ENCODE data around the gene LILRA2.
"Not testable (repeated sequence)": the region's sequence is repeated elsewhere in the genome, so short reads cannot be mapped to it uniquely, and the experiment has no call there.

LILRA2 gene

GRCh38 chr19:54571715-54572615 lies 1.6 kb upstream of the LILRA2 start:
- DNase-seq (ENCODE audit: low read depth) = not testable (repeated sequence)

GRCh38 chr19:54572696-54573311 lies 786 bp upstream of the LILRA2 start:
- DNase-seq (ENCODE audit: low read depth) = no peak

- no peak for DNase-seq (ENCODE audit: low read depth)
Observed at GRCh38 chr19:54574051-54574450, 461 bp downstream of the LILRA2 start.

GRCh38 chr19:54574527-54575056 lies 1.0 kb downstream of the LILRA2 start:
- no peak for DNase-seq (ENCODE audit: low read depth)

- DNase-seq (ENCODE audit: low read depth) = not testable (repeated sequence)
Observed at GRCh38 chr19:54575205-54575604, 1.6 kb downstream of the LILRA2 start.

- no peak for DNase-seq (ENCODE audit: low read depth)
Observed at GRCh38 chr19:54576411-54576976, 2.9 kb downstream of the LILRA2 start.

GRCh38 chr19:54577334-54577733 lies 3.7 kb downstream of the LILRA2 start:
- no peak for DNase-seq (ENCODE audit: low read depth)

- DNase-seq (ENCODE audit: low read depth) = not testable (repeated sequence)
Observed at GRCh38 chr19:54578268-54578667, 4.7 kb downstream of the LILRA2 start.

GRCh38 chr19:54586397-54586796 lies 12.8 kb downstream of the LILRA2 start:
- DNase-seq (ENCODE audit: low read depth) = no peak

- DNase-seq (ENCODE audit: low read depth) = no peak
Observed at GRCh38 chr19:54587026-54587425, 13.4 kb downstream of the LILRA2 start.

GRCh38 chr19:54593445-54593844 lies 19.9 kb downstream of the LILRA2 start, which contains the start of gene LILRA1:
TSS of gene LILRA1 (plus strand) at chr19:54593632. CDS start at chr19:54594245, 613 bp downstream.
- not testable (repeated sequence) for DNase-seq (ENCODE audit: low read depth)

GRCh38 chr19:54593931-54594626 lies 20.5 kb downstream of the LILRA2 start:
- DNase-seq (ENCODE audit: low read depth) = not testable (repeated sequence)

GRCh38 chr19:54594737-54595136 lies 21.1 kb downstream of the LILRA2 start:
- no peak for DNase-seq (ENCODE audit: low read depth)

- DNase-seq (ENCODE audit: low read depth) = not testable (repeated sequence)
Observed at GRCh38 chr19:54595680-54596436, 22.3 kb downstream of the LILRA2 start.

- DNase-seq (ENCODE audit: low read depth) = no peak
Observed at GRCh38 chr19:54600212-54600611, 26.6 kb downstream of the LILRA2 start.

GRCh38 chr19:54606230-54606629 lies 32.6 kb downstream of the LILRA2 start:
- no peak for DNase-seq (ENCODE audit: low read depth)

- DNase-seq (ENCODE audit: low read depth) = no peak
Observed at GRCh38 chr19:54606891-54607784, 33.5 kb downstream of the LILRA2 start.

GRCh38 chr19:54607785-54608150 lies 34.2 kb downstream of the LILRA2 start:
- no peak for DNase-seq (ENCODE audit: low read depth)

GRCh38 chr19:54608205-54608604 lies 34.6 kb downstream of the LILRA2 start:
- DNase-seq (ENCODE audit: low read depth) = no peak

- DNase-seq (ENCODE audit: low read depth) = no peak
Observed at GRCh38 chr19:54608792-54609191, 35.2 kb downstream of the LILRA2 start.
